LNCaP clone FGC (cell line): ENCODE results near the gene PCSK4.
"Not testable (repeated sequence)": the region's sequence is repeated elsewhere in the genome, so short reads cannot be mapped to it uniquely, and the experiment has no call there.

Experiments
- DNase-seq: peaks from one replicate; pipeline ENCODE4 v3.0.0-alpha.2; 2011; ENCODE audit warnings: low read depth
- H3K4me3 ChIP-seq: 2 replicates; pipeline ENCODE4 v1.5.1; 2011; ENCODE audit warnings: mild to moderate bottlenecking, low read depth, low read length, control low read depth
- TF ChIP-seq, protein P1 (sequence below): IDR thresholded peaks from 2 replicates; pipeline ENCODE4 v1.5.1; 2012; ENCODE audit warnings: mild to moderate bottlenecking; ENCODE audit not compliant: control insufficient read depth, insufficient read depth; ENCODE audit errors: extremely low read depth

PCSK4 gene

GRCh38 chr19:1481893-1482360, 8.2 kb downstream of the PCSK4 start:
- H3K4me3 ChIP-seq: no peak overlapping the region
- no peak for DNase-seq
- TF ChIP-seq, protein P1, sequence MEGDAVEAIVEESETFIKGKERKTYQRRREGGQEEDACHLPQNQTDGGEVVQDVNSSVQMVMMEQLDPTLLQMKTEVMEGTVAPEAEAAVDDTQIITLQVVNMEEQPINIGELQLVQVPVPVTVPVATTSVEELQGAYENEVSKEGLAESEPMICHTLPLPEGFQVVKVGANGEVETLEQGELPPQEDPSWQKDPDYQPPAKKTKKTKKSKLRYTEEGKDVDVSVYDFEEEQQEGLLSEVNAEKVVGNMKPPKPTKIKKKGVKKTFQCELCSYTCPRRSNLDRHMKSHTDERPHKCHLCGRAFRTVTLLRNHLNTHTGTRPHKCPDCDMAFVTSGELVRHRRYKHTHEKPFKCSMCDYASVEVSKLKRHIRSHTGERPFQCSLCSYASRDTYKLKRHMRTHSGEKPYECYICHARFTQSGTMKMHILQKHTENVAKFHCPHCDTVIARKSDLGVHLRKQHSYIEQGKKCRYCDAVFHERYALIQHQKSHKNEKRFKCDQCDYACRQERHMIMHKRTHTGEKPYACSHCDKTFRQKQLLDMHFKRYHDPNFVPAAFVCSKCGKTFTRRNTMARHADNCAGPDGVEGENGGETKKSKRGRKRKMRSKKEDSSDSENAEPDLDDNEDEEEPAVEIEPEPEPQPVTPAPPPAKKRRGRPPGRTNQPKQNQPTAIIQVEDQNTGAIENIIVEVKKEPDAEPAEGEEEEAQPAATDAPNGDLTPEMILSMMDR: no peak

GRCh38 chr19:1481224-1481892, 8.8 kb downstream of the PCSK4 start:
- DNase-seq: no peak
- TF ChIP-seq, protein P1: no peak

GRCh38 chr19:1478934-1479707, 11.0 kb downstream of the PCSK4 start, which contains the start of gene C19orf25:
Gene C19orf25, minus strand, starts transcription at chr19:1479215. Its CDS starts 312 bp downstream, at chr19:1478903.
- DNase-seq: peak; percentile 73
- H3K4me3 ChIP-seq: peak within 1 kb of the TSS; percentile 93

More at GRCh38 chr19:1481224-1481892, 8.8 kb downstream of the PCSK4 start:
- H3K4me3 ChIP-seq: no peak overlapping the region

DNA sequence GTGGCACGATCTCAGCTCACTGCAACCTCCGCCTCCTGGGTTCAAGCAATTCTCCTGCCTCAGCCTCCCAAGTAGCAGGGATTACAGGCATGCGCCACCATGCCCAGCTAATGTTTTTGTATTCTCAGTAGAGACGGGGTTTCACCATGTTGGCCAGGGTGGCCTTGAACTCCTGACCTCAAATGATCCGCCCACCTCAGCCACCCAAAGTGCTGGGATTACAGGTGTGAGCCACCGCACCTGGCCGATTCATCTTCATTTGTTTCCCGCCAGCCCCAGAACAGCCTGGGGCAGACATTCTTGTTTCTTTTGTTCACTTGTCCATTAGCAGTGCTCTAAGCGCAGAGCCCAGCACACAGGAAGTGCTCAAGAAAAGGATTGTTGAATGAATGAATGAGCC, 13.1 kb downstream of the PCSK4 start:
- DNase-seq, H3K4me3 ChIP-seq: not testable (repeated sequence)

More at GRCh38 chr19:1478934-1479707, 11.0 kb downstream of the PCSK4 start, which contains the start of gene C19orf25:
- TF ChIP-seq, protein P1: no peak

- DNase-seq: no peak
- no peak overlapping the region for H3K4me3 ChIP-seq
Measured at GRCh38 chr19:1475751-1476437, 14.3 kb downstream of the PCSK4 start.

GRCh38 chr19:1474765-1475351, 15.3 kb downstream of the PCSK4 start:
- no peak overlapping the region for H3K4me3 ChIP-seq
- TF ChIP-seq, protein P1: no peak
- DNase-seq: no peak

More at GRCh38 chr19:1475751-1476437, 14.3 kb downstream of the PCSK4 start:
- TF ChIP-seq, protein P1: no peak
